ENCODE results near the gene TARS1.

Gene TARS1

GRCh38 chr5:33488558-33489355 lies 48.0 kb downstream of the TARS1 start:
- TF ChIP-seq CTCF (IDR thresholded peaks at IDR 0.05), result no peak
- Histone ChIP-seq H3K27ac (no peak overlapping the region), H3K36me3 (no peaks in the 10 kb centered on the region), H3K9me3 (no peaks in the 10 kb centered on the region), H3K4me3 (ENCODE audit: low read depth in 1 of 2, low read length in 1 of 2) (no peak overlapping the region), H3K27me3 (no peaks in the 10 kb centered on the region), H3K4me1 (ENCODE audit: control insufficient read depth in 1 of 2, insufficient read depth in 1 of 2, low read depth in 1 of 2, low read length in 1 of 2) (no peaks in the 10 kb centered on the region)

- no peaks in the 10 kb centered on the region for H3K4me1 ChIP-seq (ENCODE audit: control insufficient read depth in 1 of 2, insufficient read depth in 1 of 2, low read depth in 1 of 2, low read length in 1 of 2)
- H3K4me3 ChIP-seq (ENCODE audit: low read depth in 1 of 2, low read length in 1 of 2), result no peak overlapping the region
- H3K27ac ChIP-seq, result no peak overlapping the region
- H3K9me3 ChIP-seq, result no peaks in the 10 kb centered on the region
- no peak for TF ChIP-seq CTCF (IDR thresholded peaks at IDR 0.05)
- H3K27me3 ChIP-seq, result no peaks in the 10 kb centered on the region
- no peaks in the 10 kb centered on the region for H3K36me3 ChIP-seq
These were observed 48.8 kb downstream of the TARS1 start for GRCh38 chr5:33489481-33490067.

GRCh38 chr5:33490071-33490665 lies 49.4 kb downstream of the TARS1 start:
- H3K4me3 ChIP-seq (ENCODE audit: low read depth in 1 of 2, low read length in 1 of 2), result no peak overlapping the region
- H3K36me3 ChIP-seq, result no peaks in the 10 kb centered on the region
- no peaks in the 10 kb centered on the region for H3K27me3 ChIP-seq
- H3K9me3 ChIP-seq, result no peaks in the 10 kb centered on the region
- no peak for TF ChIP-seq CTCF (IDR thresholded peaks at IDR 0.05)
- no peaks in the 10 kb centered on the region for H3K4me1 ChIP-seq (ENCODE audit: control insufficient read depth in 1 of 2, insufficient read depth in 1 of 2, low read depth in 1 of 2, low read length in 1 of 2)
- no peak overlapping the region for H3K27ac ChIP-seq

GRCh38 chr5:33491941-33492340 lies 51.2 kb downstream of the TARS1 start:
- no peak overlapping the region for H3K4me3 ChIP-seq (ENCODE audit: low read depth in 1 of 2, low read length in 1 of 2)
- no peak for TF ChIP-seq CTCF (IDR thresholded peaks at IDR 0.05)
- no peaks in the 10 kb centered on the region for H3K4me1 ChIP-seq (ENCODE audit: control insufficient read depth in 1 of 2, insufficient read depth in 1 of 2, low read depth in 1 of 2, low read length in 1 of 2)
- H3K36me3 ChIP-seq, result no peaks in the 10 kb centered on the region
- no peaks in the 10 kb centered on the region for H3K27me3 ChIP-seq
- H3K27ac ChIP-seq, result no peak overlapping the region
- no peaks in the 10 kb centered on the region for H3K9me3 ChIP-seq

GRCh38 chr5:33494466-33494865 lies 53.7 kb downstream of the TARS1 start:
- no peak for TF ChIP-seq CTCF (IDR thresholded peaks at IDR 0.05)
- Histone ChIP-seq H3K9me3 (no peaks in the 10 kb centered on the region), H3K27me3 (no peaks in the 10 kb centered on the region), H3K36me3 (no peaks in the 10 kb centered on the region), H3K4me1 (ENCODE audit: control insufficient read depth in 1 of 2, insufficient read depth in 1 of 2, low read depth in 1 of 2, low read length in 1 of 2) (no peaks in the 10 kb centered on the region), H3K27ac (no peak overlapping the region), H3K4me3 (ENCODE audit: low read depth in 1 of 2, low read length in 1 of 2) (no peak overlapping the region)

Measured in neutrophil (primary cell).